ENCODE measurements around the gene SGPL1.

DNA sequence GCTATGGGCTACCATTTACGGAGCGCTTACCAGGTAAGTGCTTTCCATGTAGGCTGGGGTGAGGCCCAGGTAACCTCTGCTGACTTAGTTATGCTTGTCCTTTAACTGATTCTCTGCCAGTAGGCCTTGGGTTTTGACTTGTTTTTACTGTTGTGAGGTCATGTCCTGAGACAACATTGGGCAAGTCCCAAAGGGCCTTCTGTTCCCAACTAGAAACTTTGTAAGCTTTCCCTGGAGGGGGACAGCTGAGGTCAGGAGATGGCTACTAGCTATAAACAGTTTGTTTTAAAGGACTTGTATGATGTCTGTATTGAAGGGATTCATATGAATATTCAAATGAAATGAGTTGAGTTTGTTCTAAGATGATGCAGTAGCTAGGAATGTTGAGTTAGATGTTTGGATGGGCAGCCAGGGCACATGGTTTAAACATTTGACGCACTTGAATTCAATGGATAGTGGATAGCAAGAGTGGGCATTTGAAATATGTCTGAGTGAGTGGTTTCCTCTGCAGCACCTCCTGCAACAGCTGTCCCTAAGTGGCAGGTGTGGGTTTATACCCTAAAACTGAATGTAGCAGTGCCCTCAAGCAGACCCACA lies 10.0 kb upstream of the SGPL1 start:
- TF ChIP-seq POLR2A (IDR thresholded peaks at IDR 0.05; ENCODE audit: low read length) = no peak
- TF ChIP-seq GATA1 (IDR thresholded peaks at IDR 0.05; ENCODE audit: low read depth, low read length) = no peak
